A204.1 (cell line): ENCODE data around the gene SLC38A2.
"Not testable (repeated sequence)": the region's sequence is repeated elsewhere in the genome, so short reads cannot be mapped to it uniquely, and the experiment has no call there.

Source experiments
- FAIRE-seq: peaks from 2 replicates; lab custom pipeline; 2012; peaks lifted over from hg19 to GRCh38; lab: Jason Lieb, UNC

Gene SLC38A2

DNA sequence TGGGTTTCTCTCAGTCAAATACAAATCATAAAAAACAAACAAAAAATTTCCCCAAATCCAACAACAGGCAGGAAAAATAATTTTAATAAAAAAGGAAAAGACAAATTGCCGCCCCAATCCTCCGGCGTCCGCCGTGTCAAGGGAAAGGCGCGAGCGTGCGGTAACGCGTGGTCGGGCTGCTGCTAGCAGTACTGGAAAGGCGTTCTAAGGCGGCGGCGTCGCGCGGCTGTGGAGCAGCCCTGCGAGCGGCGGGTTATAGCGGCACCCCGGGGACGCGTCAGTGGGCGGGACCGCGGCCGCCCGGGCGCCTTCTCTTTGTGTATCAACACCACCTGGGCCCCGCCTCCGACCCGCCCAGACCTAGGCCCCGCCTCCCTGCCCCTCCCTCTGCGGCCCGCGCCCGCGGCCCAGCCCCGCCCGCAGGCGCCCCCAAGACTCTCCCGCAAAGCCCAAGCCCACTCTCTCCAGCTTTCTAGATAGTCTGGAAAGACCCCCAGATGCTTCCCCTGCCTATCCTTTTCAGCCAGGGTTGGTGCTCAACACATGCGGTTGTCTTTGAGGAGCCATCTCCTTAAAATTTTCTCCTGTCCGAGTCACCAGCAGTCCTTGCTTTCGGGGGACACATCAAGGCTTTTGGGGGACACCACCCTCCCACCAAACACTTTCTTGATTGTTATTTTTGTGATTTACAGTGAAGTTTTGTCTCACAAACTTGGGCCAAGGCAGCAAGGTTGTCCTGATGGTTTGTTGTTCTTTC is at the start of gene SLC38A2:
SLC38A2 (minus strand) TSS at position 230 of the 757 bp plus-strand sequence. CDS start 1,480 bp downstream, outside the sequence.
- FAIRE-seq: no peak

DNA sequence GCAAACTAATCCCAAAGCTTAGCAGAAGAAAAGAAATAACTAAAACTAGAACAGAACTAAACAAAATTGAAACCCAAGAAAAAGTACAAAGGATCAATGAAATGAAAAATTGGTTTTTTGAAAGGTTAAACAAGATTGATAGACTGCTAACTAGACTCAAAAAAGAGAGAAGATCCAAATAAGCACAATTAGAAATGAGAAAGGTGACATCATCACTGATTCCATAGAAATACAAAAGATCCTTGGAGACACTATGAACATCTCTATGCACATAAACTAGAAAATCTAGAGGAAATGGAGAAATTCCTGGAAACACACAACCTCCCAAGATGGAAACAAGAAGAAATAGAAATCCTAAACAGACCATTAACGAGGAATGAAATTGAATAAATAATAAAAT is 47.1 kb upstream of the SLC38A2 start:
- FAIRE-seq: peak; percentile 25

DNA sequence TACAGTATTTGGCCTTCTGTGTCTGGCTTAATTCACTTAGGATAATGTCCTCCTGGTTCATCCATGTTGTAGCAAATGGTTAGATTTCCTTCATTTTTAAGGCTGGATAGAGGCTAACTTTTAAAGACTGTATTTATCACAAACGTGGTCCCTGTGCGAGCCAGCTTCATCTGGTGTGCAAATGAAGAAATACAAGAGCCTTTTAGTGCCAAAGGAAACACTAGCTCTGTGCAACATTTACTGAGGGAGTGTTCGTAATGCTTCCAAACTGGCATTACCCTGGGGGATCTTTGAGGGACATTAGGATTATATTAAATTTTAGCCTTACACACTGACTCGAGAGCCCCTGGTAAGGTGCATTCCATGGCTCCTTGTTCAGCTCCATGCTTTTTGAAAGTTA is 43.0 kb upstream of the SLC38A2 start:
- FAIRE-seq: no peak

DNA sequence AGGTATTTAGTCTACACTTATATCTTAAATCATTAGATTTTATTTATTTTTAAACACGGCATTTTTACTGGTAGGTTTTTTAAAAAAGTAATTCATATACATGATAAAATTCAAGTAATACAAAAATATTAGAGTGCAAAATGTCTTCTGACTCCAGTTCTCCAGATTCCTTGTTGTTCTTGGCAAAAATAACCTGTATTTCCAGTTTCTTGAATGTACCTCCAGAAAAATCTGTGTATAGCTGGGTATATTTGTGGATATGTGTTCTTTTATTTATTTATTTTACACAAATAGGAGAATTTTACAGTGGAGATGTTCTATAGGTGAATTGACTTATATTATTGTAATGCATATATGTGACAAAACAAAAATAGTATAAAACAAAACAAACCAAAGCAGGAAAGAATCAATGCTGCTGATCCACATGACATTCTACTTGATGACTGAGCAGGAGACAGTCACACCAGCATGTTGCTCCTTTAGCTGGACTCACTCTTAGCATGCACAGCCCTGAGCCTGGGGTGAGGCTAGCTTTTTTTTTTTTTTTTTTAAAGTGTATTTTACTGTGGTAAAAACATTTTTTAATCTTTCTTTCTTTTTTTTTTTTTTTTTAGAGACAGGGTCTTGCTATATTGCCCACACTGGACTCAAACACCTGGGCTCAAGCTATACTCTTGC is 42.2 kb upstream of the SLC38A2 start:
- peak; percentile 19 for FAIRE-seq

DNA sequence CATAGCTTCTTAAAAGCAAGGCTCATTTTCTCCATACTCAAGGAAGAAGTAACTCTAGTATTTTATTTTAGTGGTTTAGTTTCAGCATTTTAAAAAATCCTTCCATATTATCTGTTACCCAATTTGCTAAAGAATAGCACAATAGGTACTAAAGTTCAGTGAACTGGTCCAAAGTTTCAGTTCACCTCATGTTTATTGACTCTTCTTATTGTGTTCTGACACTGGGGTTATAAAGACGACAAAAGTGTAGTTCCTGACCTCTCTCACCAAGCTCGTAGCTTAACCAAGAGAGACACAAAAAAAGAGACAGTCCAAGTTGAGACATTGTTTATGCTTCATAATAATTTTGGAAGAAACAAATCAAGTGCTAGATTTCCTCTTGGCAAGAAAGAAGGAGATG is 40.8 kb upstream of the SLC38A2 start:
- FAIRE-seq: no peak

DNA sequence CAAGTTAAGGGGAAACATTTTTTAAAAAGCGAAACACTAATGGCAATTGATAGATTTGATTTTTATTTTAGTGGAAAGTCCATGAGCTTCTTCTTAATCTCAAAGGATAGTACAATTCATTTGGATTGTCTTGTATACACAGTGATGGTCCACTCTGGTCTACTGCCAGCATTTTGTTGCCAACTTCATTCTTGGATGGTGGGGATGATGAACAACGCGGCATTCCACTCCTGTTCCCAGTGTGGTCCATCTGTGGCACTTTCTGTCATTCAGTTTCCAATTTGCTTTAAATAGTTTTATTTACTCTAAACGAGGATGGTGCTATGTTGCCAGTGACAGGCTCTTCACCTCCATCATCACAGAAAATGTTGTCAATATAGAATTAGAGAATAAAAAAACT is 40.3 kb upstream of the SLC38A2 start:
- no peak for FAIRE-seq

DNA sequence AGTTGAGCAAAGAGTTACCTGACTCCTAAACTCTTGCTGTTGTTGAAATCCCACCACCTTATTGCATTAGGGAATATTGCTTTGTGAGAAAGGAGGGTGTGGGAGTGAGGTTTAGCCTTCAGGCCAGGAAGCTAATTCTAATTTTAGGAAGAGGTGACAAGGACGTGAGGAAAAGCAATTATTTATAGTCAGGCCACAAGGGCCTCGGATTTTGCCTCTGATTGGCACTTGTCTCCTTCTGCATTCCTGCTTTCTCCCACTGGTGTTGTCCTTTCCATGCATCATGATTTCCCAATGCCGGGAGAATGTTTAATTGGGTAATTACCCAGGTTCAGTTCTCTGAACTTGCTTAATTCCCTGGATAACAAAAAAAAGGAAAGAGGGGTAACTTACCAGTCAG is 37.9 kb upstream of the SLC38A2 start:
- FAIRE-seq: no peak

DNA sequence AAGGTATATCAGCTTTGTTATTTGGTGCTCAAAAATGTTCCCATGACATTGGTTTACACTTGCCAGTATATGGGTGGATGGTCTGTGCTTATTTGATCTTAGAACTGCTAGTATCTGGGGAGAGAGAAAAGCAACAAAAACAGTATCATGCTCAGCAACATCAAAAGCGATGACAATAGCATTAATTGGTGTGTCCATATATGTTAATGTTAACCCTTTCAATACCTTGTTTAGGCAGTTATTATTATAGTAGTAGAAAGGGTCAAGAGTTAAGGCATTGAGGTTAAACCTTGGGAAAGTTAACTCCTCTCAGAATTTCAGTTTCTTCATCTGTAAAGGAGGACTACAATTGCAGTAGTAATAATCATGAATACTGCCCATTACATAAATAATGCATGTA is 37.4 kb upstream of the SLC38A2 start:
- no peak for FAIRE-seq

DNA sequence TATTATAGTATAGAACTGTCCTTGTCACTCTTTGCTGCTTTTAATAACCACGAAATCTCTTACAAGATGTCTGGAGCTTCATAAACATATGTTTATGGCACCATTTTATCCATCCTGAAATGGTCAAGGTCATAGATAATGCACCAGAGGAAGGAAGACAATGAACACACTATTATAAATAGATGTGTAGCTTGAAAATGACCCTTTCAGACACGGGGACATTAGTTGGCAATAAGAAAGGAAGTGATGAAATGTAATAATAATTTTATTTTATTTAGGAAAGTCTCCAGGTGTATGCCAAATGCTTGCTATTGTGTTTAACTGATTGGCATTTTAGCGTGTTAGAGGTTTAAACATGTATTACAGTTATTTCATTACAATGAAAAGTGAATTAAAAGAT is 36.8 kb upstream of the SLC38A2 start:
- FAIRE-seq: no peak

DNA sequence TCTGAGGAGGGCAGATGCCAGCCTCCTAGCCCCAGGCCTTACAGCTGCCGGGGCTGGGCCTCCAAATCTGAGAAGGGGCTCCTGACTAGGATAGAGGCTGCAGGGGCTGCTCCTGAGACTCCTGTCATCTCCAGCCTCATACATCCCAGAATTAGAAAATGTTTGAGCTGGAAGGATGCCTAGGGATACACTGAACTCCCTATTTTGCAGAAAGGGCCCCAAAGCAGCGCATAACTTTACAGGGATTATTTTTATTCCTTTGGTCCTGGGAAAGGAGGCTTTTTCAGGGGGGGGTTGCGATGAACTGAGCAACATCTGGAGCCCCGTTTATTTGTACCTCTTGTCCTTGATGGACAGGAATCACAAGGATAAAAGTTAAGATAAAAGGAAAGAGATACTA is 35.9 kb upstream of the SLC38A2 start:
- FAIRE-seq: no peak

DNA sequence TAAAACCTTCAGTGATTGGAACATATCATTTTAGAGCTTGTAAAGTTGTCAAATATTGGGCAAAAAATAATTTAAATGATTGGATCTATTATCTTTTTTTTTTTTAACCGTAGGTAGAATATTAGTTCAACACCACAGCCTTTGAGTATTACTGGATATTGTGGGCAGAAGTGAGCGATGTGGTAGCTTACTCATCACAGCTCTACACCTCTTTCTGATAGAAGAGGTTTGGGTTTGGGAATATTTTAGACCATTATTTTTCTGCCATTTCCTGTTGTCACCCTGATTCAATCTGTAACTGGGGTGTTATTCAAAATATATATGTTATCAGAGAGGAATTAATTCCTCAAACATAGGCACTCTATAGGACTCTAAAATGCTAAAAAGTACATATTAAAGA is 34.8 kb upstream of the SLC38A2 start:
- FAIRE-seq: no peak

DNA sequence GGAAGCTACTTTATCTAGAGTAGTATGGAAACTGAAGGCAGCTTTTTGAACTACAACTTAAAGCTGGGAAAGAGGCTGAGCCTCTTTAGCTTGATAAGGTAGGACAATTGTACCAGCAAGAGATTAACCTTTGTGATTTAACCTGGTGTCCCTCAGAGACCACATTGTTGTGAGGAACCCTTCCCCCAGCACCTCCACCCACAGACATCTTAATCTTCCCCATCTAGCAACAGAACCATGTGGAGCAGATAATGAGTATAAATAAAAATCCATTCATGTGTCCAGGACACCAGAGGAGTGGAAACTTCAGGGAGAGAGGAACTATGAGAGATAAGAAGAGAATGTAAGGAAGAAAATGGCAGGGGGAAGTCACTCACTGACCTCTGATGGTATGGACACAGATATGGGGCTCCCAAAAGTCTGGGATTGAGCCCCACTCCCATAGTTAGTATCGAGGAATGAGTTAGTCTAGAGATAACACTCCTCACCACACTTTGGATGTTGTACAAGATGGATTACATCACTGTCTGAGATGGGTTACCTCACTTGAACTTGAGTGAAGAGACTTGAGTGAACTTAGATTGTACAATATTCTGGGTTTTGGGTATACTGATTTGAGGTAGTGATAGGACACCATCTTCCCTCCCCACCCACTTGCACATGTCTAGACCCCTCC is 33.9 kb upstream of the SLC38A2 start:
- no peak for FAIRE-seq

DNA sequence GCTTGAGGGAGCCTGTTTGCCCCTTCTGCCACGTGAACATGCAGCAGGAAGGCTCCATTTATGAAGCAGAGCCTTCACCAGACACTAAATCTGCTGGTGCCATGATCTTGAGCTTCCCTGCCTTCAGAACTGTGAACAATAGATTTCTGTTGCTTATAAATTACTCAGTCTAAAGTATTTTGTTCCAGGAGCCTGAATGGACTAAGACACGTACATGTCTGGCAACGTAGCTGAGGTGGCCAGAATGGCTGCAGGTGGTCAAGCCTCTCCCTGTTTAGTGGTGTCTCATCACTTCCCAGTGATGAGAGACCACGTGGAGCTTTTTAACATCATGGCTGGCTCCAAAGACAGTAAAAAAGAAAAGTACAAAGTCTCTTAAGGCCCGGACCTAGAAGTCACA is 32.2 kb upstream of the SLC38A2 start:
- FAIRE-seq: no peak

DNA sequence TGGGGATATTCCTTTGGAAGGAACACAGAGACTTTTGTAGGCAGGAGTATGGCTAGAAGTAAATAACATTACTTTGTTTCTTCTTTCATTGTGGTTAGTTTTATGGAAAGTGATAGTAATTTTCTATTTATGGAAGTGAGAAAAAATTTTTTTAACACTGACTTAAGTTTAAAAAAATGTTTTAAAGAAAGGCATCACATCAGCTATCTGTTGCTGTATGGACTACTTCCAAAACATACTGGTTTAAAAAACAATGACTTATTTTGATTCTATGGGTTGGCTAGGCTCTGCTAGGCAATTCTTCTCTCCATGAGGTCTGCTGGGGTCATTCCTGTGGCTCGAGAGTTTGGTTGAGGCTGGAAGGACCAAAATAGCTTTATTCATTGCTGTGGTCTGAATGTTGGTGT is 31.7 kb upstream of the SLC38A2 start:
- no peak for FAIRE-seq

DNA sequence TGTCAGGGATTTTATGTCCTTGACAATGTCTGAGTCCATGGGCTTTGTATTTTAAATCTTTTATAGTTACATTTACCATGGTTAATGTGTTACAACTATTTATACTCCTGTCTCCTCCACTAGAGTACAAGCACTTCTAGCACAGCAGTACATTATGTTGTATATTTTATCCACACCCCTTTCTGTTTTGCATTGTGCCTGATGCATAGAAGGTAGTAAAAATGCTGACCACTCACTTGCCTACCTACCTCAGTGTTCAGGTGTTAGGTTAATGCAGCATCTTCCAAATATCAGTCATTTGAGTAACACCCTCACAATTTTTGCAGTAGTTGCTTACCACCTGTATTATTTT is 31.1 kb upstream of the SLC38A2 start:
- FAIRE-seq: no peak

DNA sequence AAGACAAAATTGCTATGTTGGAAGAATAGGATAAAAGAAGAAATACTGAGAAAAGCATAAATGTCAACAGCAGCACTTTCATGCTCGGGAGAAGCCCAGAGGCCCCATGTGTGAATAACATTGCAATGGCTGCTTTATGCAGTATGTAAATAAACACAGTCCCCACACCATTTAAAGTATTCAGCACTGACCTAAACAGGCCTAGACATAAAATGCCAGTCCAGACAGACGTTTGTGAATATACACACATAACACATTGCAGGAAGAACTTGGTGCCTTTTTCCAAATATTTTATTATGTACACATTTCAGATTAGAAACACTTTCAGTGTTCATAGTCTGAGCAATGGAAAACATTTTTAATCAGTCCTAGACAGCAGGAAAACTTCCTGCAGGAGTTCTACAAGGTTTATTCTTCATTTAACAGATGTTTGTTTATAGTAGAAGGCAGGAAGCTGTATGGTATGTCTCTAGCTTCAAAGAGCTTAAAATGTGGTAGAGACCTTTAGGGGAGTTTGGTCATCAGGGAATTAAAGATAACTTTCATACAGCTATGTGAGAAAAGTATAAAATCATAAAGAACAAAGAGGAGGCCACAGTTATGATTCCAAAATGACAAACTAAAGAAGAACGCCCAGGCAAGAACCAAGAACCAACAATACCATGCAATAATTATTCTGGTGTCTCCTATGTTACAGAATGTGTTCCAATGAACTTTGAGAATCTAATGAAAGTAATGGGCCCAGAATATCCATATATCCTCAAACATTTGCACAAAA is 30.6 kb upstream of the SLC38A2 start:
- no peak for FAIRE-seq

DNA sequence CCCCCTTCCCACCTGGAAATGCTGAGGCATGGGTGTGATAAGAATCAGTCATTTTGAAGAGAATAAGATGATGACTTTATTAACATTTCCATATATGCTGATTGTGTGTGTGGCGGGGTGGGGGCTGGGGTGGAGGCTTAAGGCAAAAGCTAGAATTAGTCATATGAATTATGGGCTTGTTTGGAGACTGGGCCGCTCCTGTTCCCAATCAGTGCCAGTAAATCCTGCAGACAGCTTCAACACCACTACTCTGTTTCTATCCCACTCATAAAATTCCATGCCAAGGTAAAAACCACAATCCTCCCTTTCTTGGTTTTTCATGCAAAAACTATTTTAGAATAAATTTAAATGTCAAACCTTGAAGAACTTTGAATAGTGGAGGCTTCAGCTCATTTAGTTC is 29.9 kb upstream of the SLC38A2 start:
- FAIRE-seq: no peak

DNA sequence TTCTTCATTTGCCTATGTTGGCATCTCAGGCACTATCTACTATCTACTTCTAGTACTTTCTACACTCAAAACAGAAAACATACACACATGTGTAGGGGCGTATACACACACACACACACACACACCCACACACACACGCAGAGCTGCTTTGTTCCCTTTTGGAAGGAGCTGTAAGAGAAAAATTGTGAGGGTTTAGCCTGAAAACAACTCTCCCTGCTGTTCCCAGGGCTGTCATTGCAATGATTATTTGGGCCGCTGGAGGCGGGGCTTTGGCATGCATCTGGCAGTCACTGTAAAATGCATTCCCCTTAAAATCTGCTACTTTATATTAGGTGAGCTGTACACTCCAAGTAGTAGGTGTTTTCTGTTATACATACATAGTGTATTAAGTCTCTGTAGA is 29.1 kb upstream of the SLC38A2 start:
- FAIRE-seq: no peak

DNA sequence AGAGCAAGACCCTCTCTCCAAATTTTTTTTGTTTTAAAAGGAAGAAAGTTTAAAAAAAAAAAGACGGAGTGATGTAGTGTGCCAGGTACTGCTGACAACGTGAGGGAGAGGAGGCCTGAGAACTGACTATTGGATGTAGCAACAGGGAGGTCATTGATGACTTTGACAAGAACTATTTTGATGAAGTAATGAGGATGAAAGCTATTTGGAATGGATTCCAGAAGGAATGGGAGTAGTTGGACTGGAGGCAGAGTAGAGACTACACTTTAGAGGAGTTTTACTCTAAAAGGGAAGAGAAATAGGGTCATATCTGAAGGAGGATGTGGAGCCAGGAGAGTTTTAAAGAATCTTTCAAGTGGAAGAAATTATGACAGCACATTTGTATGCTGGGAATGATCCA is 27.8 kb upstream of the SLC38A2 start:
- no peak for FAIRE-seq

DNA sequence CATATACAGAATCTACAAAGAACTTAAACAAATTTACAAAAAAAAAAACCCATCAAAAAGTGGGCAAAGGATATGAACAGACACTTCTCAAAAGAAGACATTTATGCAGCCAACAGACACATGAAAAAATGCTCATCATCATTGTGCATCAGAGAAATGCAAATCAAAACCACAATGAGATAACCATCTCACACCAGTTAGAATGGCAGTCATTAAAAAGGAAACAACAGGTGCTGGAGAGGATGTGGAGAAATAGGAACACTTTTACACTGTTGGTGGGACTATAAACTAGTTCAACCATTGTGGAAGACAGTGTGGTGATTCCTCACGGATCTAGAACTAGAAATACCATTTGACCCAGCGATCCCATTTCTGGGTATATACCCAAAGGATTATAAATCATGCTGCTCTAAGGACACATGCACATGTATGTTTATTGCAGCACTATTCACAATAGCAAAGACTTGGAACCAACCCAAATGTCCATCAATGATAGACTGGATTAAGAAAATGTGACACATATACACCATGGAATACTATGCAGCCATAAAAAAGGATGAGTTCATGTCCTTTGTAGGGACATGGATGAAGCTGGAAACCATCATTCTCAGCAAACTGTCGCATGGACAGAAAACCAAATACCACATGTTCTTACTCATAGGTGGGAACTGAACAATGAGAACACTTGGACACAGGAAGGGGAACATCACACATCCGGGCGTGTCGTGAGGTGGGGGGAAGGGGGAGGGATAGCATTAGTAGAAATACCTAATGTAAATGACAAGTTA is 27.1 kb upstream of the SLC38A2 start:
- FAIRE-seq: not testable (repeated sequence)

DNA sequence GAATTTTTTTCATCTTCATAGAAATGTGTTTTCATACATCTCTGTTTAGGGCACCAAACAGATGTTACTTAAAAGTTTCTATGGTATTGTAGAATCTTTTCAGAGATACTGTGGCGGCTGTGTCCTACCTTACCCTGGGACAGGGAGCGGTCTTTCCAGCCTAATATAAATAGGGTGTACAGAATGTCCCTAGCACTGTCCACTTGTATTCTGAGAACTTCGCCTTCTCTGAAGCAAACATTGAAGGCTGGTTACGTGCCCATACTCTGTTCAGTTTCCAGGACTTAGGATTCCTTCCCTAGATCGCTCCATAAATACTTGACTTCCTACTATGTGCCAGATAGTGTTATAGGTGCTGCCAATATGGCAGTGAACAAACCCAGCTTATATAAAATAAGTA is 24.3 kb upstream of the SLC38A2 start:
- FAIRE-seq: no peak

DNA sequence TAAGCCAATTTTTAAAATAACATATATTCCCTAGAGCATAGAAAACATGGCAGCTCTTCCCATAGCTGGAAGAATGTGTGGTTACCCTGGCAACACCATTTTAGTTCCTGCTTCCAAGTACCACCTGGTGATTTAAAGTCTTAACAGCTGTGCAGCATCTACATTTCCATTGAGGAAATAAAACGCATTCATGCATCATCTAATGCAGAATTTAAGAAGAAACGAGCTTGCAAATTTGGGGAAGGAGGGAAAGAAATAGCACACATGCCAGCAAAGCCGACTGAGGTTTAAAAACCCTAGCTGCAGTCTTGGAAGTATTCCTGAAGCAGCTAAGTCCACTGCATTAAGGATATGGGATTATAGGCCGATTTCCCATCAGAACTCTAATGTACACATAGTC is 22.8 kb upstream of the SLC38A2 start:
- FAIRE-seq: no peak
